WTC11 (cell line): ENCODE data around the gene CCDC200. TPM values are rescaled to one million over a fixed set of nuclear protein-coding genes. Genes with fewer than 3 reads are reported as not detected.
A peak's percentile ranks its signal among the peaks of the same experiment; 100 is the strongest.

Experiments
- ATAC-seq: fragments of 200-7000 bp; cut with Tn5 transposase; 2 replicates; pipeline ENCODE4 v1.10.0; 2021; ENCODE audit warnings: mild to moderate bottlenecking, moderate library complexity
- CTCF ChIA-PET: fragments of 300-600 bp; sonication (Branson Sonifier 250); formaldehyde crosslinking; loops from one replicate; lab custom pipeline; 2021; ENCODE audit warnings: antibody characterized with exemption; lab: Charles Lee
- POLR2A ChIA-PET: fragments of 350-600 bp; sonication (Branson Sonifier 250); formaldehyde crosslinking; loops from one replicate; lab custom pipeline; 2021; ENCODE audit warnings: antibody characterized with exemption; lab: Charles Lee
- DNase-seq: peaks from one replicate; pipeline ENCODE4 v3.0.0; 2021; ENCODE audit warnings: low spot score
- H3K27ac Mint-ChIP-seq: 2 replicates; pipeline ENCODE4 v1.8.0; 2021; ENCODE audit warnings: mixed read lengths
- H3K27me3 Mint-ChIP-seq: 2 replicates; pipeline ENCODE4 v1.8.0; 2021; ENCODE audit warnings: low read depth, mild to moderate bottlenecking, moderate library complexity, mixed read lengths
- H3K36me3 Mint-ChIP-seq: 2 replicates; pipeline ENCODE4 v1.8.0; 2021; ENCODE audit warnings: mixed read lengths
- H3K4me1 Mint-ChIP-seq: 2 replicates; pipeline ENCODE4 v1.8.0; 2022; ENCODE audit warnings: mixed read lengths
- H3K4me3 Mint-ChIP-seq: 2 replicates; pipeline ENCODE4 v1.8.0; 2021; ENCODE audit warnings: mild to moderate bottlenecking, moderate library complexity, mixed read lengths
- H3K9me3 Mint-ChIP-seq: 2 replicates; pipeline ENCODE4 v1.8.0; 2021; ENCODE audit warnings: mixed read lengths
- EMX1 ChIP-seq: fragments of 250-450 bp; sonication (Bioruptor Pico); IDR thresholded peaks from 2 replicates; pipeline ENCODE4 v1.8.0; 2021; ENCODE audit warnings: mild to moderate bottlenecking
- FOXJ3 ChIP-seq: sonication (generic); formaldehyde crosslinking; IDR thresholded peaks from 2 replicates; pipeline ENCODE4 v1.9.0; 2021; ENCODE audit warnings: missing genetic modification reagents, mild to moderate bottlenecking, borderline replicate concordance
- FOXP1 ChIP-seq: sonication (generic); formaldehyde crosslinking; IDR thresholded peaks from 2 replicates; pipeline ENCODE4 v1.8.0; 2022; ENCODE audit warnings: missing genetic modification reagents, mild to moderate bottlenecking, moderate library complexity, borderline replicate concordance
- GABPB1 ChIP-seq: sonication (generic); formaldehyde crosslinking; IDR thresholded peaks from 2 replicates; pipeline ENCODE4 v1.8.1; 2023; ENCODE audit warnings: mild to moderate bottlenecking, missing genetic modification reagents
- GTF2I ChIP-seq: fragments of 250-450 bp; sonication (Bioruptor Pico); conservative IDR thresholded peaks from 2 replicates; pipeline ENCODE4 v1.4.0; 2021; ENCODE audit warnings: mild to moderate bottlenecking
- MXD4 ChIP-seq: fragments of 250-450 bp; sonication (Bioruptor Pico); IDR thresholded peaks from 2 replicates; pipeline ENCODE4 v1.8.0; 2021; ENCODE audit warnings: mild to moderate bottlenecking, moderate library complexity, borderline replicate concordance
- MYBL2 ChIP-seq: sonication (generic); formaldehyde crosslinking; IDR thresholded peaks from 2 replicates; pipeline ENCODE4 v1.8.1; 2023; ENCODE audit warnings: mild to moderate bottlenecking, moderate library complexity, missing genetic modification reagents
- NR1H2 ChIP-seq: sonication (generic); formaldehyde crosslinking; IDR thresholded peaks from 2 replicates; pipeline ENCODE4 v1.9.0; 2021; ENCODE audit warnings: mild to moderate bottlenecking, moderate library complexity, missing genetic modification reagents
- NR3C1 ChIP-seq: sonication (generic); formaldehyde crosslinking; conservative IDR thresholded peaks from 2 replicates; pipeline ENCODE4 v1.8.1; 2023; ENCODE audit warnings: low read depth, mild to moderate bottlenecking, missing genetic modification reagents
- SOX15 ChIP-seq: fragments of 250-450 bp; sonication (Bioruptor Pico); IDR thresholded peaks from 2 replicates; pipeline ENCODE4 v1.9.0; 2021; ENCODE audit warnings: mild to moderate bottlenecking
- TEAD4 ChIP-seq: sonication (generic); formaldehyde crosslinking; IDR thresholded peaks from 2 replicates; pipeline ENCODE4 v1.8.0; 2022; ENCODE audit warnings: mild to moderate bottlenecking, missing genetic modification reagents
- TP53 ChIP-seq: sonication (generic); formaldehyde crosslinking; IDR thresholded peaks from 2 replicates; pipeline ENCODE4 v1.8.1; 2023; ENCODE audit warnings: mild to moderate bottlenecking, missing genetic modification reagents
- ZNF423 ChIP-seq: fragments of 250-450 bp; sonication (Bioruptor Pico); IDR thresholded peaks from 2 replicates; pipeline ENCODE4 v2.1.2; 2022; ENCODE audit warnings: mild to moderate bottlenecking, moderate library complexity
- ZNF671 ChIP-seq: fragments of 250-450 bp; sonication (Bioruptor Pico); IDR thresholded peaks from 2 replicates; pipeline ENCODE4 v1.8.0; 2021; ENCODE audit warnings: mild to moderate bottlenecking
- total RNA-seq: library from RNA; stranded (reverse); gene quantifications from 3 replicates; pipeline ENCODE4 v1.2.3, GENCODE V29; 2021
- TF ChIP-seq, protein P1 (sequence below): fragments of 250-450 bp; sonication (Bioruptor Pico); IDR thresholded peaks from 2 replicates; pipeline ENCODE4 v1.9.0; 2021; ENCODE audit warnings: mild to moderate bottlenecking
- TF ChIP-seq, protein P2 (sequence below): fragments of 200-600 bp; IDR thresholded peaks from 2 replicates; pipeline ENCODE4 v1.8.0; 2022; ENCODE audit warnings: antibody characterized with exemption
- TF ChIP-seq, protein P3 (sequence below): sonication (generic); formaldehyde crosslinking; IDR thresholded peaks from 2 replicates; pipeline ENCODE4 v1.8.1; 2023; ENCODE audit warnings: mild to moderate bottlenecking, missing genetic modification reagents, moderate library complexity
- TF ChIP-seq, protein P4 (sequence below): fragments of 250-450 bp; sonication (Bioruptor Pico); IDR thresholded peaks from 2 replicates; pipeline ENCODE4 v1.9.0; 2021; ENCODE audit warnings: mild to moderate bottlenecking
- TF ChIP-seq, protein P5 (sequence below): sonication (generic); formaldehyde crosslinking; IDR thresholded peaks from 2 replicates; pipeline ENCODE4 v1.8.0; 2023; ENCODE audit warnings: mild to moderate bottlenecking, missing genetic modification reagents
- TF ChIP-seq, protein P6 (sequence below): sonication (generic); formaldehyde crosslinking; IDR thresholded peaks from 2 replicates; pipeline ENCODE4 v1.8.1; 2022; ENCODE audit warnings: low read depth, mild to moderate bottlenecking, moderate library complexity, missing genetic modification reagents, borderline replicate concordance
- TF ChIP-seq, protein P7 (sequence below): fragments of 250-450 bp; sonication (Bioruptor Pico); IDR thresholded peaks from 2 replicates; pipeline ENCODE4 v1.9.0; 2021; ENCODE audit warnings: moderate library complexity, mild to moderate bottlenecking, inconsistent platforms, borderline replicate concordance

Gene CCDC200
- total RNA-seq, 1 experiment from 2014 or later, result not detected

DNA sequence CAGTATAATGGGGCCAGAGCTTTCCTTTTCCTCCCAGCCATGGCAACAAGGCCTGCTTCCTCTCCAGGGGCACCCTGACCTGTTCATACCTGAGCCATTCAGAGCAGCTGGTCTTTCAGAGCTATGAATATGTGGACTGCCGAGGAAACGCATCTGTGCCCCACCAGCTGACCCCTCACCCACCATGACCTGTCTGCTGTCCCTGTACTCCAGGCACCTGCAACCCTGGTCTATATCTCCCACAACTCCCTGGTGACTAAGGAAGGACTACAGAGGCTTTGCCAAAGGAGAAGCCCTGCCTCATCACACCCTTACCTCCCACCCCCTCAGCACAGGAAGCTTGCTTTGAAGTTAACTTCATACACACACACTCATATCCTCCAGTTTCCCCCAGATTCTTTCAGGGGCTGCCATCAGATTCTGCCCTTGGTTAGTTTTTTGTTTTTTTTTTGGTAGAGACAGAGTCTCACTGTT is 10.8 kb downstream of the CCDC200 start (continued):
- TF ChIP-seq FOXP1 (CRISPR knock-in tag) (no peak), SOX15 (CRISPR knock-in tag) (no peak), GTF2I (CRISPR knock-in tag) (no peak), MYBL2 (CRISPR knock-in tag) (no peak), TEAD4 (no peak)
- TF ChIP-seq, protein P1, sequence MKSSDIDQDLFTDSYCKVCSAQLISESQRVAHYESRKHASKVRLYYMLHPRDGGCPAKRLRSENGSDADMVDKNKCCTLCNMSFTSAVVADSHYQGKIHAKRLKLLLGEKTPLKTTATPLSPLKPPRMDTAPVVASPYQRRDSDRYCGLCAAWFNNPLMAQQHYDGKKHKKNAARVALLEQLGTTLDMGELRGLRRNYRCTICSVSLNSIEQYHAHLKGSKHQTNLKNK (CRISPR knock-in tag), result no peak
- TF ChIP-seq, protein P2, sequence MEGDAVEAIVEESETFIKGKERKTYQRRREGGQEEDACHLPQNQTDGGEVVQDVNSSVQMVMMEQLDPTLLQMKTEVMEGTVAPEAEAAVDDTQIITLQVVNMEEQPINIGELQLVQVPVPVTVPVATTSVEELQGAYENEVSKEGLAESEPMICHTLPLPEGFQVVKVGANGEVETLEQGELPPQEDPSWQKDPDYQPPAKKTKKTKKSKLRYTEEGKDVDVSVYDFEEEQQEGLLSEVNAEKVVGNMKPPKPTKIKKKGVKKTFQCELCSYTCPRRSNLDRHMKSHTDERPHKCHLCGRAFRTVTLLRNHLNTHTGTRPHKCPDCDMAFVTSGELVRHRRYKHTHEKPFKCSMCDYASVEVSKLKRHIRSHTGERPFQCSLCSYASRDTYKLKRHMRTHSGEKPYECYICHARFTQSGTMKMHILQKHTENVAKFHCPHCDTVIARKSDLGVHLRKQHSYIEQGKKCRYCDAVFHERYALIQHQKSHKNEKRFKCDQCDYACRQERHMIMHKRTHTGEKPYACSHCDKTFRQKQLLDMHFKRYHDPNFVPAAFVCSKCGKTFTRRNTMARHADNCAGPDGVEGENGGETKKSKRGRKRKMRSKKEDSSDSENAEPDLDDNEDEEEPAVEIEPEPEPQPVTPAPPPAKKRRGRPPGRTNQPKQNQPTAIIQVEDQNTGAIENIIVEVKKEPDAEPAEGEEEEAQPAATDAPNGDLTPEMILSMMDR, result no peak
- TF ChIP-seq, protein P3, sequence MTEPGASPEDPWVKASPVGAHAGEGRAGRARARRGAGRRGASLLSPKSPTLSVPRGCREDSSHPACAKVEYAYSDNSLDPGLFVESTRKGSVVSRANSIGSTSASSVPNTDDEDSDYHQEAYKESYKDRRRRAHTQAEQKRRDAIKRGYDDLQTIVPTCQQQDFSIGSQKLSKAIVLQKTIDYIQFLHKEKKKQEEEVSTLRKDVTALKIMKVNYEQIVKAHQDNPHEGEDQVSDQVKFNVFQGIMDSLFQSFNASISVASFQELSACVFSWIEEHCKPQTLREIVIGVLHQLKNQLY (CRISPR knock-in tag), result no peak

DNA sequence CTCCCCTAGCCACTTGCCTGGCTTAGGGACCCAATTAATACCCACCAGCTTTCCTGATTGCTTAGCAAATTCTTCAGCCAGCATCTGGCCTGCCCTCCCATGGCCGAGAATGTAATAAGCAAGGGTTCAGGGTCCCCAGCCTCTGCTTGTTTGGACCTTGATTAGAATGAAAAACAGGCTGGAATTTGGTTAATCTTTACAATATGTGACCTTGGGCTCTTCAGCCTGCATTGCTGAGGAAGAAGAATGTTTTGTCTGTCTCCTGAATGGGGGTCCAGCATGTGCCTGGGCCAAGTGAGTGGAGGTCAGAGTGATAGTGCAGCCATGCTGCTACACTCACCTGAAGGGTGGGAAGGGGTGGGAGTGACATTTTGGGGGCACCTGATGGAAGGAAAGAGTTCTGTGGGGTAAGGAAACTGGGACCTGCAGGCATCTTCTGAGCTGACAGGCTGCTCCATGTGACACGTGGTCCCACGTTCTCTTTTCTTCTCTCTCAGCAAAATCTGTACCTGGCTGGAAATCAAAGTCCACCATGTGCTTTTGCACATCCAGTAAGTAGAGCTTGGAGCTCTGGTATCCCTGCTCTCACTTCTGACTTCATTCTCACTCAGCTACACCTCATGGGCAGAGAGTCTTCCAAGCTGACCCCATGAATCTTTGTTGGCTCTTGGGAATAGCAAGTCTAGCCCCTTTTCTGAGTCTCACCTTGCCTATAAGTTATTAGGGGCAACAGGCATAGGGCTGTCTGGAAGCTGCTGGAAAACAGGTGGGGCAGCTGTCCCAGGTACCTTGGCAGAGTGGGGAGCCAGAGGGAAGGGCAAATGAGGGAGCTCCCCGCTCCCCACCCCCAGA is 11.4 kb downstream of the CCDC200 start:
- ChIA-PET CTCF (interaction anchor here (0.9 kb wide), 1 partner anchor 92 kb away, joined by 3 read pairs; the partner anchor contains the start of gene BRCA1), POLR2A (interaction anchor here (0.8 kb wide), 1 partner anchor 99 kb away, joined by 4 read pairs; no protein-coding TSS in a partner anchor)
- H3K27ac Mint-ChIP-seq, result peak overlapping the region; percentile 65; the same call in 1 of the 2 replicates
- H3K9me3 Mint-ChIP-seq, result no peaks in the 10 kb centered on the region
- ATAC-seq (no peak), DNase-seq (no peak)
- no peaks in the 10 kb centered on the region for H3K27me3 Mint-ChIP-seq
- H3K4me1 Mint-ChIP-seq, result peaks cover 11% of the 10 kb centered on the region
- no peaks in the 10 kb centered on the region for H3K36me3 Mint-ChIP-seq
- TF ChIP-seq, protein P1 (CRISPR knock-in tag), result no peak
- peak; percentile 51 for TF ChIP-seq GABPB1
- no peak overlapping the region for H3K4me3 Mint-ChIP-seq

DNA sequence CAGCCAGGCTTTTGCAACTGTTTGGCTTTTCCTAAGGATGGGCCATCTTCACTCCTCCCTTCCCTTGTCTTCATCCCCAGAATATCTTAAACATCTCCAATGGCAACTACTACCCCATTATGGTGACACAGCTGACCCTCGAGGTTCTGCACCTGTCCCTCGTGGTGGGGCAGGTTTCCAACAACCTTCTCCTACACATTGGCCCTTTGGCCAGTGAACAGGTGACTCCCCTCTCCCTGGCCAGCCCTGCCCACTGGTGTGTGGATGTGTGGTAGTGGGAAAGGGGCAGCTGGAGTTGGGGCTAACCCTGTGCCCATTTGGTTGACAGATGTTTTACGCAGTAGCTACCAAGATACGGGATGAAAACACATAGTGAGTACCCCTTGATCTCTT is 12.1 kb downstream of the CCDC200 start:
- CTCF ChIA-PET, result interaction anchor here (0.9 kb wide), 1 partner anchor 92 kb away, joined by 3 read pairs; the partner anchor contains the start of gene BRCA1
- no peaks in the 10 kb centered on the region for H3K9me3 Mint-ChIP-seq
- POLR2A ChIA-PET, result no interaction called here
- TF ChIP-seq, protein P4, sequence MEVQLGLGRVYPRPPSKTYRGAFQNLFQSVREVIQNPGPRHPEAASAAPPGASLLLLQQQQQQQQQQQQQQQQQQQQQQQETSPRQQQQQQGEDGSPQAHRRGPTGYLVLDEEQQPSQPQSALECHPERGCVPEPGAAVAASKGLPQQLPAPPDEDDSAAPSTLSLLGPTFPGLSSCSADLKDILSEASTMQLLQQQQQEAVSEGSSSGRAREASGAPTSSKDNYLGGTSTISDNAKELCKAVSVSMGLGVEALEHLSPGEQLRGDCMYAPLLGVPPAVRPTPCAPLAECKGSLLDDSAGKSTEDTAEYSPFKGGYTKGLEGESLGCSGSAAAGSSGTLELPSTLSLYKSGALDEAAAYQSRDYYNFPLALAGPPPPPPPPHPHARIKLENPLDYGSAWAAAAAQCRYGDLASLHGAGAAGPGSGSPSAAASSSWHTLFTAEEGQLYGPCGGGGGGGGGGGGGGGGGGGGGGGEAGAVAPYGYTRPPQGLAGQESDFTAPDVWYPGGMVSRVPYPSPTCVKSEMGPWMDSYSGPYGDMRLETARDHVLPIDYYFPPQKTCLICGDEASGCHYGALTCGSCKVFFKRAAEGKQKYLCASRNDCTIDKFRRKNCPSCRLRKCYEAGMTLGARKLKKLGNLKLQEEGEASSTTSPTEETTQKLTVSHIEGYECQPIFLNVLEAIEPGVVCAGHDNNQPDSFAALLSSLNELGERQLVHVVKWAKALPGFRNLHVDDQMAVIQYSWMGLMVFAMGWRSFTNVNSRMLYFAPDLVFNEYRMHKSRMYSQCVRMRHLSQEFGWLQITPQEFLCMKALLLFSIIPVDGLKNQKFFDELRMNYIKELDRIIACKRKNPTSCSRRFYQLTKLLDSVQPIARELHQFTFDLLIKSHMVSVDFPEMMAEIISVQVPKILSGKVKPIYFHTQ (CRISPR knock-in tag), result no peak
- TF ChIP-seq SOX15 (CRISPR knock-in tag) (no peak), MXD4 (no peak), TP53 (CRISPR knock-in tag) (no peak), TEAD4 (no peak), ZNF423 (CRISPR knock-in tag) (no peak), FOXJ3 (no peak), EMX1 (CRISPR knock-in tag) (no peak), NR3C1 (CRISPR knock-in tag) (no peak), NR1H2 (CRISPR knock-in tag) (no peak), ZNF671 (CRISPR knock-in tag) (no peak)
- TF ChIP-seq, protein P5, sequence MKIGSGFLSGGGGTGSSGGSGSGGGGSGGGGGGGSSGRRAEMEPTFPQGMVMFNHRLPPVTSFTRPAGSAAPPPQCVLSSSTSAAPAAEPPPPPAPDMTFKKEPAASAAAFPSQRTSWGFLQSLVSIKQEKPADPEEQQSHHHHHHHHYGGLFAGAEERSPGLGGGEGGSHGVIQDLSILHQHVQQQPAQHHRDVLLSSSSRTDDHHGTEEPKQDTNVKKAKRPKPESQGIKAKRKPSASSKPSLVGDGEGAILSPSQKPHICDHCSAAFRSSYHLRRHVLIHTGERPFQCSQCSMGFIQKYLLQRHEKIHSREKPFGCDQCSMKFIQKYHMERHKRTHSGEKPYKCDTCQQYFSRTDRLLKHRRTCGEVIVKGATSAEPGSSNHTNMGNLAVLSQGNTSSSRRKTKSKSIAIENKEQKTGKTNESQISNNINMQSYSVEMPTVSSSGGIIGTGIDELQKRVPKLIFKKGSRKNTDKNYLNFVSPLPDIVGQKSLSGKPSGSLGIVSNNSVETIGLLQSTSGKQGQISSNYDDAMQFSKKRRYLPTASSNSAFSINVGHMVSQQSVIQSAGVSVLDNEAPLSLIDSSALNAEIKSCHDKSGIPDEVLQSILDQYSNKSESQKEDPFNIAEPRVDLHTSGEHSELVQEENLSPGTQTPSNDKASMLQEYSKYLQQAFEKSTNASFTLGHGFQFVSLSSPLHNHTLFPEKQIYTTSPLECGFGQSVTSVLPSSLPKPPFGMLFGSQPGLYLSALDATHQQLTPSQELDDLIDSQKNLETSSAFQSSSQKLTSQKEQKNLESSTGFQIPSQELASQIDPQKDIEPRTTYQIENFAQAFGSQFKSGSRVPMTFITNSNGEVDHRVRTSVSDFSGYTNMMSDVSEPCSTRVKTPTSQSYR (CRISPR knock-in tag), result no peak
- TF ChIP-seq, protein P6, sequence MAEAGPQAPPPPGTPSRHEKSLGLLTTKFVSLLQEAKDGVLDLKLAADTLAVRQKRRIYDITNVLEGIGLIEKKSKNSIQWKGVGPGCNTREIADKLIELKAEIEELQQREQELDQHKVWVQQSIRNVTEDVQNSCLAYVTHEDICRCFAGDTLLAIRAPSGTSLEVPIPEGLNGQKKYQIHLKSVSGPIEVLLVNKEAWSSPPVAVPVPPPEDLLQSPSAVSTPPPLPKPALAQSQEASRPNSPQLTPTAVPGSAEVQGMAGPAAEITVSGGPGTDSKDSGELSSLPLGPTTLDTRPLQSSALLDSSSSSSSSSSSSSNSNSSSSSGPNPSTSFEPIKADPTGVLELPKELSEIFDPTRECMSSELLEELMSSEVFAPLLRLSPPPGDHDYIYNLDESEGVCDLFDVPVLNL (CRISPR knock-in tag), result no peak
- TF ChIP-seq, protein P7, sequence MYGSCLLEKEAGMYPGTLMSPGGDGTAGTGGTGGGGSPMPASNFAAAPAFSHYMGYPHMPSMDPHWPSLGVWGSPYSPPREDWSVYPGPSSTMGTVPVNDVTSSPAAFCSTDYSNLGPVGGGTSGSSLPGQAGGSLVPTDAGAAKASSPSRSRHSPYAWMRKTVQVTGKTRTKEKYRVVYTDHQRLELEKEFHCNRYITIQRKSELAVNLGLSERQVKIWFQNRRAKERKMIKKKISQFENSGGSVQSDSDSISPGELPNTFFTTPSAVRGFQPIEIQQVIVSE (CRISPR knock-in tag), result no peak

More for the DNA sequence above, 12.1 kb downstream of the CCDC200 start:
- Mint-ChIP-seq H3K4me1 (peaks cover 11% of the 10 kb centered on the region), H3K36me3 (no peaks in the 10 kb centered on the region), H3K4me3 (no peak overlapping the region), H3K27me3 (no peaks in the 10 kb centered on the region), H3K27ac (no peak overlapping the region)
- ATAC-seq (no peak), DNase-seq (no peak)
